GM21360 (cell line): Measurements from ENCODE around the gene ZNF653.

ENCODE experiments used
- ATAC-seq: cut with Tn5 transposase; IDR thresholded peaks from one replicate; pipeline ENCODE4 v1.9.1; 2021; ENCODE audit warnings: mild to moderate bottlenecking, moderate library complexity; ENCODE audit not compliant: unreplicated experiment

Gene ZNF653, protein sequence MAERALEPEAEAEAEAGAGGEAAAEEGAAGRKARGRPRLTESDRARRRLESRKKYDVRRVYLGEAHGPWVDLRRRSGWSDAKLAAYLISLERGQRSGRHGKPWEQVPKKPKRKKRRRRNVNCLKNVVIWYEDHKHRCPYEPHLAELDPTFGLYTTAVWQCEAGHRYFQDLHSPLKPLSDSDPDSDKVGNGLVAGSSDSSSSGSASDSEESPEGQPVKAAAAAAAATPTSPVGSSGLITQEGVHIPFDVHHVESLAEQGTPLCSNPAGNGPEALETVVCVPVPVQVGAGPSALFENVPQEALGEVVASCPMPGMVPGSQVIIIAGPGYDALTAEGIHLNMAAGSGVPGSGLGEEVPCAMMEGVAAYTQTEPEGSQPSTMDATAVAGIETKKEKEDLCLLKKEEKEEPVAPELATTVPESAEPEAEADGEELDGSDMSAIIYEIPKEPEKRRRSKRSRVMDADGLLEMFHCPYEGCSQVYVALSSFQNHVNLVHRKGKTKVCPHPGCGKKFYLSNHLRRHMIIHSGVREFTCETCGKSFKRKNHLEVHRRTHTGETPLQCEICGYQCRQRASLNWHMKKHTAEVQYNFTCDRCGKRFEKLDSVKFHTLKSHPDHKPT

DNA sequence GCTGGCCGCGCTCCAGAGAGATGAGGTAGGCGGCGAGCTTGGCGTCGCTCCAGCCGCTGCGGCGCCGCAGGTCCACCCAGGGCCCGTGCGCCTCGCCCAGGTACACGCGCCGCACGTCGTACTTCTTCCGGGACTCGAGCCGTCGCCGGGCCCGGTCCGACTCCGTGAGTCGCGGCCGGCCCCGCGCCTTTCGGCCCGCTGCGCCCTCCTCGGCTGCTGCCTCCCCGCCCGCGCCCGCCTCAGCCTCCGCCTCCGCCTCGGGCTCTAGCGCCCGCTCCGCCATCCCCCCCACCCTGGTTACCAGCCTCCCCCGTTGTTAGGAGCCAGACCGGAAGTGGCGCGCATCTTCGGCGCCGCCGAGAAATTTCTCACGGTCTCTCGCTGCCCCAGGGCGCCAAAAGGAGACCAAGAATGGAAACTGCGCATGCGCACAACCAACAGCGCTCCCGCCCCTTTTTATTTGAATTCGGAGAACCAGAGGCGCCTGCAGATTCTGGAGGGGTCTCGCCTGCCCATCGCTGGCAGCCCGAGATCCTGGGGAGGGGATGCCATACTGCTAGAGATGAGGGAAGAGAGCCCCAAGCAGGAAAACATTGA, at the start of gene ZNF653:
TSS of gene ZNF653 (minus strand) at position 336 of the 597 bp plus-strand sequence. CDS start at position 283, 53 bp downstream.
- peak; percentile 44 for ATAC-seq

DNA sequence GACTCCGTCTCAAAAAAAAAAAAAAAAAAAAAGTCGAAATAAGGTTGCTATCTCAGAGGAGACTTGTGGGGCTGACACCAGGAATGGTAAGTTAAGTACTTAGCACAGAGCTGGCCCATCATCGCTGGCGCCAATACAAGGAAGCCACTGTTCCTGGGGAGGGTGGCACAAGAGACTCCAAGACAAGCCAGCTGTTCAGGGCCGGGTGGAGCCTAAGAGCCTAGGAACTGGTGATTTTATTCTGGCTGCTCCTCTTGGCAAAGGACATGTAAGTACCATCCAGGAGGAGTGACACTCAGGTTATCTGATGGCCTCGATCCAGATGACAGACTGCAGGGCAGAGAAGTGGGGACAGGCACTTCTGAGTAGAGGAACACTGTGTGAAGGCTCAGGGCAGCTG, 49.6 kb upstream of the ZNF653 start:
- no peak for ATAC-seq

DNA sequence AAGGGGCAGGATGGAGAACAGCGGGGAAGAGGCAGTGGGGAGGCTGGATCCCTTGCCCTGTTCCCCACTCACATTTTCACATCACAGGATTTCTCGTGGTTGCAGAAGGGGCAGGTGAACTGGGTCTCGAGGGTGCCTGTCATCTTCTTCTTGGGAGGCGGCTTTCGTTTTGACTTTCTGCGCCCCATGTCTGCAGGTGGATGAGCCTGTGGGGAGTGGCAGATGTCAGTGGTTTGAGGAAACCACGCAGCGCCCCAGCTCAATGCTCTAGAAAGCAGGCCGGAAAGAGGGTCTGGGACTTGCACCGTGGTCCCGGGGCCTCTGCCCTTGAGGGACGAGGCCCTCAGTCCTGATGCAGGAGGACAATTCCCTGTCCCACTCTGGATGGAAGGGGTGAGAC, 48.5 kb upstream of the ZNF653 start:
- ATAC-seq: no peak

DNA sequence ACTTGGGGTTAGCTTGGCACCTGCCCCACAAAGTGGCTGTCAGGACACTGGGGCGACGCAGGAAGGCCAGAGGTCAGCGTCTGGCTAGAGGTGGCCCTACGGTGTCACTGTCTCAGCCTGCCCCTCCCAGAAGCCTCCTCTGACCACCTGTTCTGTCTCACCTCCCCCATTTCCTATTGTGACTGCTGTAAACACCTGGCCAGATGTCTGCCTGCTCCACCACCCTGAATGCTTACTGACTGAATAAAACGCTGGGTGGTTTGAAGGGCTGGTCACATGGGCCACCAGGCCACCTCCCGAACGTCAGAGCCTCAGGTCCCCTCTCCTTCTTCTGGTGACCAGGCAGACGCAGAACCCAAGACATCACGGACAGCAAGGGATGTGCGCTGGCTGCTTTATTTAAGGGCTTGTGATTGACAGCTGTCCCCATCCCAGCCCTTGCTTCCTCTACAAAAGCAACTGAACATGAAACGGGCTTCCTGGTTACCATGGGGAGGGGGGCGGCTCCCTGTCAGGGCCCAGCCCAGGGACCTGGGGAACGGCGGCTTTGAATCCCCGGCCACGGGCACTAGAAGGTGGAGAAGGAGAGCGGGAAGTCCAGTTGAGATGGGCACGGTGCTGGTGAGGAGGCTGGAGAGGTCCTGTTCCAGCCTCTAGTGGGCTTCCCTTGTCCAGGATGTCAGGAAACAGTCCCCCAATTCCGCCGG, 47.2 kb upstream of the ZNF653 start:
- ATAC-seq: no peak

DNA sequence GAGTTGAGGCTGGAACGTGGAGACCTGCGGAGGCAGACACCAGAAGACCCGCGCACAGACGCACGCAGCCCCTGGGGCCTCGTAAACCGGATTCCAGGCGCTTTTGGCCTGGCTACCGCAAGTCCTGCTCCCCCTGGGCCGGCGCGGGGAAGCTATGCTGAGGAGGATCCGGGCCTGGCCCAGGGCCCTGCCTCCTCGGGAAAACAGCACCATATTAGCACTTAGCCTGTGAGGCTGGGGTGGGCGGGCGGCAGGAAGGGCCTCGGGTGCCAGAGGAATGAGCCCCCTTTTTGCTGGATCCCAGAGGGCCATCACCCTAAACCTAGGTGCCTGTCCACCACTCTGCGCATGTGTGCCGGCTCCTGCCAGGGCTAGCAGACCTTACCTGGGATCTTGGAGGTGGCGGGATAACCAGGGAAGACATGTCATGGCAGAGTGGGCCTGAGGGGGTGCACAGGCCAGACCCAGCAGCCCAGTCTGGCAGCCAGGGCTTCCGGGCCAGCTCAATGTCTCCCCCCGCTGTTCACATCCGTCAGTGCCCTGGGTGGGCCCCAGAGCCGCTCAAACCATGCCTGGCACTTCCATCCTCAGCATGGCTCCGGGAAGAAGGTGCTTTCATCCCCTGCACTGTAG, 46.1 kb upstream of the ZNF653 start:
- no peak for ATAC-seq

DNA sequence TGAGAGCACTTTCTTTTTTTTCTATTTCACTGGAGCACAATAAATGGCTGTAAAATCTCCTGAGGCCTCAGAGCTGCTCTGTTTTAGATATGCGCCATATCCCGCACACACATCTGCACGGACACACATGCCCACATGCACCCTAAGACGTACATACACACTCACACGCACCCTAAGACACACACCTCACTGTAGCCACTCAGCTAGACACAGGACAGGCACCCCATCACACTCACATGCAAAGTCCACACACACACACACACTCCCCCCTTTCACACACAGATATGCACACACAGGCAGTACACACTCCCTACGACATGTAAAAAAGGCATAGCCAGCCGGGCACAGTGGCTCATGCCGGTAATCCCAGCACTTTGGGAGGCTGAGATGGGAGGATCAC, 44.6 kb upstream of the ZNF653 start:
- no peak for ATAC-seq

DNA sequence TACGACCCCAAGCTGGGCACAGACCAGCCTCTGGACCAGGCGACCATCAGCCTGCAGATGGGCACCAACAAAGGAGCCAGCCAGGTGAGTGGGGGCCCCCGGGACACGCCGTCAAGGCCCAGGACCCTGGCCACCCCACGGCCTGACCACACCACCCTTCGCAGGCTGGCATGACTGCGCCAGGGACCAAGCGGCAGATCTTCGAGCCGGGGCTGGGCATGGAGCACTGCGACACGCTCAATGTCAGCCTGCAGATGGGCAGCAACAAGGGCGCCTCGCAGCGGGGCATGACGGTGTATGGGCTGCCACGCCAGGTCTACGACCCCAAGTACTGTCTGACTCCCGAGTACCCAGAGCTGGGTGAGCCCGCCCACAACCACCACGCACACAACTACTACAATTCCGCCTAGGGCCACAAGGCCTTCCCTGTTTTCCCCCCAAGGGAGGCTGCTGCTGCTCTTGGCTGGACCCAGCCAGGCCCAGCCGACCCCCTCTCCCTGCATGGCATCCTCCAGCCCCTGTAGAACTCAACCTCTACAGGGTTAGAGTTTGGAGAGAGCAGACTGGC, 43.8 kb upstream of the ZNF653 start:
- ATAC-seq: no peak

DNA sequence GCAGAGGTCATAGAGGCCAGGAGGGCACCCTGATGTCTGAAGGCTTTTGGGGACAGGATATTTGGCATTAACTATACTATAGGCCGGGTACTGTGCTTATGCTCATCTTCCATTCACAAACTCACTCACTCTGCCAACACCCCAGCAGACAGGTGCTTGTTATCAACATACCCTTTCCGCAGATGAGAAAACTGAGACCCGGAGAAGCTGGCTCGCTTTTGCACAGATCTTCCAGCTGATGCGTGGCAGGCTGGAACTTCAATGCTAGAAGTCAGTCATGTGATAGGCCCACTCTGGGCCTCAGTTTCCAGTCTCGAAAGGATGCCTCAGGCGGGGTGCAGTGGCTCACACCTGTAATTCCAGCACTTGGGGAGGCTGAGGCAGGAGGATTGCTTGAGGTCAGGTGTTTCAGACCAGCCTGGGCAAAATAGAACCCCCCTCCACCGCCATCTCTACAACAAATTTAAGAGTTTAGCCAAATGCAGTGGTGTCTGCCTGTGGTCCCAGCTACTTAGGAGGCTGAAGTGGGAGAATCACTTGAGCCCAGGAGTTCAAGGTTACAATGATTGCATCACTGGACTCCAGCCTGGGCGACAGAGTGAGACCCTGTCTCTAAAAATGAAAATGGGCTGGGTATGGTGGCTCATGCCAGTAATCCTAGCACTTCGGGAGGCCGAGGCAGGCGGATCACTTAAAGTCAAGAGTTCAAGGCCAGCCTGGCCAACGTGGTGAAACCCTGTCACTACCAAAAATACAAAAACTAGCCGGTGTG, 42.5 kb upstream of the ZNF653 start:
- ATAC-seq: no peak

DNA sequence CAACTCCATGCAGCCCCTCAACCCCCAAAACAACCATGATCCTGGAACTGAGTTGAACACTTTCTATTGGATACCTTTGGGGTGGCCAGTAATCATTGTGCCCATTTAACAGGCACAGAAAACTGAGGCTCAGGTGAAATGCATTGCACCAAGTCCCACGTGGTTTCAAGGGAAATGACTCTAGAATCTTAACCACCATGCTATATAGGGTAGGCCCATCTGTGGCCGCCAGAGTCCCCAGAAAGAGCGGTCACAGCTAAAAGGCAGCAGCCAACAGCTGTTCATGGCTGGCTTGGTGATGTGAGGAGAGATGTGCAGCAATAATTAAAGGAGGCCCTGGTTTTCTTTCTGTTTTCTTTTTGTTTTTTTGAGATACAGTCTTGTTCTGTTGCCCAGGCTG, 35.6 kb upstream of the ZNF653 start:
- ATAC-seq: no peak

DNA sequence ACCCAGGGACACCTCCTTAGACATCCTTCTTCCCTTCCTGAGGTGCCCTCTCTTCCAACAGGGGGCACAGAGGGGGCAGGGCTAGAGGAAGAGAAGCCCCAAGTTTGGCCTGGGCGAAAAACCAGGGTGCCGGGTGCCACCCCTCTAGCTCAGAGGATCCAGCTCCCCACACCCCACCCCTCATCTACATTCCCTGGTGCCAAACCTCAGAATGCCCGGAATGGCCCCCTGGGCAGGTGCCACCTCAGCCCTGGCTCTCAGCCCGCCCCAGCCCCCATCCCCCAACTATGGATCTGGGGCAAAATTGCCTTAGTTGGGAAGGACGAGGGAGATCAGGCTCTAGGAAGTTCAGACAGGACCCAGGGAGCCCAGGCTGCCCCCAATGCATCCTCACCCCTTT, 35.0 kb upstream of the ZNF653 start:
- ATAC-seq: no peak

DNA sequence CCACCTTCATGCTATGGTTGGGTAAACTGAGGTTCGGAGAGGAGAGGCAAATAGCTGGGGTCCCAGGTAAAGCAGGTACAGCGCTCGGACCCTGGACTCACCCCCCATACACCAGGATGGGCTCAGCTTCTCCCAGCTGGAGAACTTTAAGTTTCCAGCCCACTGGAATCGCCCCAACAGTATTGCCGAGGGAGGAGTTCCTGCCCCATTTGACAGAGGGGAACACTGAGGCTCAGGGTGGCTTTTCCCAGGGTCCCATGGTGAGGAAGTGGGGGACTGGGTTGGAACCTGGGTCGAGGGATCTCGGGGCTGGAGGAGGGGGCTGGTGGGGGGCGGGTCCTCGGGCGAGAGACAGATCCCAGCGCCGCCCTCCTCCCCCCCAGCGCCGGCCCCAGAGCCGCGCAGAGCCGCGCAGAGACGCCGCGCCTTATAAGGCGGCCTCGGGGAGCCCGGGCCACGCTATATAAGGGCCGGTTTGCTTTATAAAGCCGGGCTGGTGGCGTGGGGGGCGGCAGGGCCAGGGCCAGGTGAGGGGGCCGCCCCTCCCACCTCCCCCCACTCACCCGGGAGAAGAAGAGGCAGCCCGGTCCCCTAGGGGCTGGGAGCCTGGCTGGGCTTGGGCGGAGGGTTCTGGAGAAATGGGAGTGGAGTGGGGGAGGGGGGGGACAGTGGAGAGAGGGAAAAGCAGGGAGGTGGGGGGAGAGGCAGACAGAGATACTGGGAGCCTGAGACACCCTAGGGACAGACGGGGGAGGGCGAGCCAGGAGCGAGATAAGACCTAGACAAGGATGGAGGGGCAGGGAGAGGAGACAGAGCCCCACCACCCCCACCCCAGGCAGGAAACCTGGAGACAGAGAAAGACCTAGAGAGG, 34.1 kb upstream of the ZNF653 start:
- no peak for ATAC-seq

DNA sequence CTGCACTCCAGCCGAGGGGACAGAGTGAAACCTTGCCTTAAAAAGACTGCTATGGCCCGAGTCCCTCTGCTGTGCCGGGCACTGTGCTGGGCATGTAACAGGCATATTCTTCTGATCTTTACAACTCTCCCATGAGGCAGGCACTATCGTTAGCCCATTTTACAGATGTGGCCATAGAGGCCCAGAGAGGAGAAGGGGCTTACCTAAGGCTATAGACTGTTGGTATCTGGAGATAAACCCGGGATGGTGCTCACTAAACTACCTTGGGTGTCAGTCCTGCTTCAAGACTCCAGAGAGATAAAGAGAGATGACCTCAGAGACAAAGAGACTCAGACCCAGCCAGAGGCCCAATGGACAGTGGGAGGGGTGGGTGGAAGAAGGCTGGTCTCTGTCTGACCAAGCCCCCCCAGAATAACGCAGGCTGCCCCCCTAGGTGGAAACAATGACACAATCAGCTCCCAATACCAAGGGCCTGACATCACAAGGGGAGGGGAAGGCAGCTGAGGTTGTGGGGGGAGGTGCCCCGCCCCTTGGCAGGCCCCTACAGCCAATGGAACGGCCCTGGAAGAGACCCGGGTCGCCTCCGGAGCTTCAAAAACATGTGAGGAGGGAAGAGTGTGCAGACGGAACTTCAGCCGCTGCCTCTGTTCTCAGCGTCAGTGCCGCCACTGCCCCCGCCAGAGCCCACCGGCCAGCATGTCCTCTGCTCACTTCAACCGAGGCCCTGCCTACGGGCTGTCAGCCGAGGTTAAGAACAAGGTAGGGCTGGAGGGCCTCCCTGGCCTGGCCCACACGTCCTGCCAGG, 32.8 kb upstream of the ZNF653 start, which contains the start of gene CNN1:
TSS of gene CNN1 (plus strand) at position 620 of the 805 bp plus-strand sequence. CDS start at position 697, 77 bp downstream.
- ATAC-seq: no peak

DNA sequence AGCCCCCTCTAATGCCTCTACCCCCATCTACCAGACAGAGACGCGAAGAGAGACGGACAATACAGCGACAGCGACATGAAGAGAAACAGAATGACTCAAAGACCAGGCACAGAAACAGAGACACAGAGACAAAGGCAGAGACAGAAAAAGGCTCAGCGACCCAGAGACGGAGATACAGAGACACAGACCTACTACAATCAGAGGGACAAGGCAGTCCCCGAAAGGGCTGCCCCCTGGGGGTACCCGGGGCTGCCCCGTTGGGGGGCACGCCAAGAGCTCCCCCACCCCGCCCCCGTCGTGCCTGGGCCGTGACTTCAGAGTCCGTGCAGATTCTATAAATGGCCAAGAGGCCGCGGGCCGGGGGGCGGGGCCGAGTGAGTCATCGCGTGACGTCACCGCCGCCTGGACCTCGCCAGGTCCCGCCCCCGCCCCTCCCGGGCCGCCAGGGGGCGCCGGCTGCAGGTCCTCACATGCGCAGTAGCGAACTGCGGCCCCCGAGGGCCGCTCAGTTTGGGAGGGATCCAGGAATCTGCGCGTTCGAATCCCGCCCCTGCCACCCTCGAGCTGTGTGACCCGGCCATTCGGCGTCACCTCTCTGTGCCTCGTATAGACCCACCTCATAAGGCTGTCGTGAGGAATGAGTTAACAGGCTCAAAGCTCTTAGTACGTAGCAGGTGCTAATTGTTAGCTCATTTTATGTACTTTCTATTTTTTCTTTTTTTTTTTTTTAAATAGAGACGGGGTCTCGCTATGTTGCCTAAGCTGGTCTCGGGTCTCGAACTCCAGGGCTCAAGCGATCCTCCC, 30.4 kb upstream of the ZNF653 start:
- peak; percentile 69 for ATAC-seq

DNA sequence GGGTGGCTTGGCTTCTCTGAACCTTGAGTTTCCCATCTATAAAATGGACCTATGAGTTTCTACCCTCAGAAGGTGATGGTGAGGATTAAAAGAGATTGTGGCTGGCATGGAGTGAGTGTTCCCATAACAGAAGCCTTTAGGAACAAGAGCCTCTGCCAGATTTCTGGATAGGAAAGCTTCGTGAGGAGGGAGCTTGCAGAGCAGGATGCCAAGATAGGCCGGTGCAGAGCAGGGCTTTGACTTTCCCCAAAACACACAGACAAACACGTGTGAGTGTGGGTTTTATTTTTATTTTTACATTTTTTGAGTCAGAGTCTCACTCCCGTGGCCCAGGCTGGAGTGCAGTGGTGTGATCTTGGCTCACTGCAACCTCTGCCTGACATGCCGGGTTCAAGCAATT, 29.3 kb upstream of the ZNF653 start:
- ATAC-seq: no peak

DNA sequence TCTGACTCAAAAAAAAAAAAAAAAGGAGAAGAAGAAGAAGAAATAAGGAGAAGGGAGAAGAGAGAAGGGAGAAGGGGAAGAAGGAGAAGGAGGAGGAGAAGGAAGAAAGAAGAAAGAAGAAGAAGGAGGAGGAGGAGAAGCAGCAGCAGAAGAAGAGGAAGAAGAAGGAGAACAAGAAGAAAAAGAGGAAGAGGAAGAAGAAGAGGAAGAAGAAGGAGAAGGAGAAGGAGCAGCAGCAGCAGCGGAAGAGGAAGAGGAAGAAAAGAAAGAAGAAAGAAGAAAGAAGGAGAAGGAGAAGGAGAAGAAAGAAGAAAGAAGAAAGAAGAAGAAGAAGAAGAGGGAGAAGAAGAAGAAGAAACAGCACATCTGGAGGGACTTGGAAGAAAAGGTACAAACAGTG, 28.9 kb upstream of the ZNF653 start:
- ATAC-seq: no peak

DNA sequence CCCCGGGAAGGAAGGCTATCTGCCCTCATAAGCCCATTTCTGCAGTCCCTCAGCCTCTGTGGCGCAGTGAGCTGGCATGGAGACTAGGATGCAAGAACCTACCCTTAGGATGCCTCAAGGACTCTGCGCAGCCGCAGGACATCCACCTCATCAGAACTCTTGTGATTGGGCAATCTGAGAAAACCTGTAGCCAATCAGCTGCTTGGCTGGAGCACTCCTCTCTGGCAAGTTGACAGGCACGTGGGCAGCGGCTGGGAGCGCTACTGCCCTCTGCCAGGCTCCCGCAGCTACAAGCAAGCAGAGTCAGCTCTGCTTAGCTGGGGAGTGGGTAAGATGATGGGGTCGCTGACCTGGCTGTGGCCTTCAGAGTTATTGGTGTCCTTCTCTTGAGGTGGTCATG, 24.8 kb upstream of the ZNF653 start:
- ATAC-seq: no peak
